ENCODE measurements around the gene PRDM16. TPM values are rescaled to one million over a fixed set of nuclear protein-coding genes. Genes with fewer than 3 reads are reported as not detected.

The PRDM16 gene
- total RNA-seq, 1 experiment from 2014 or later = 5.3 TPM

DNA sequence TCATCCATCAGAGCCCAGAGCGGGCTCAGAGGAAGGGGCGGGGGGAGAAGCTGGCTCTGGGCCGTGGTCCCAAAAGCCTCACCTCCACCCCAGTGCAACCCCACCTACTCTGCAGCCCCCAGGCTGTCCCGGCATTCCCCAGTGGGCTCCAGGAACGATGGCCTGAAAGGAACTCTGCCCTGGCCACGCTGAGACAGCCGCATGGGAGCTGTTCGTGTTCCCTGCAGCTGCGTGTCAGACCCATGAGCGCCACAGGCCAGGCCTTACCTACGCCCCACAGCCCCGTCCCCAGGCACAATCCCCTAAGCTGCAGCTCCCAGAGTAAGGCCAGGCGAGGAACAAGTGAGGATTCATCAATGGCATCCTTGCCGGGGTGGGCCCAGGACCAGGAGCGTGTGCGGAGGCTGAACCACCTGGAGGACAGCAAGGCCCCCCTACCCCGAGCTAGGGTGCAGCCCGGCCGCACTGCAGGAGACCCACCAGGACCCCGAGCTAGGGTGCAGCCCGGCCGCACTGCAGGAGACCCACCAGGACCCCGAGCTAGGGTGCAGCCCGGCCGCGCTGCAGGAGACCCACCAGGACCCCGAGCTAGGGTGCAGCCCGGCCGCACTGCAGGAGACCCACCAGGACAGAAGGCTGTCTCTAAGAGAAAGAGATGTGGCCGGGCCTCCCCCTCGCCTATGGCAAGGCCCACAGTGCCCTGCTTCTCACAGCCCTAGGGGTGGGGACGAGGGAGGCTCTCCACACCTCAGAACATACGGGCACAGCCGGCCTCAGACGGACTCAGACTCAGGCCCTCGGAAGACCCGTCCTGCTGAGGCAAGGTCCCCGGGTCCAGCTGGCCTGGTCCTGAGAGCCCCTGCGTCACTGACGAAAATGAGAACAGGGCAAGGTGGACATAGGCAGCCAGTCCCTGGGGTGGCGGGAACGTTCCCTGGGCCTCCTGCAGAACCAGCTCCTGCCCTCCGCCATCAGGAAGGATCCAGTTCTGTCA lies 359.0 kb downstream of the PRDM16 start:
- intact Hi-C loops (cut with micrococcal nuclease; ENCODE audit: unreplicated experiment) = no loop called here
- Mint-ChIP-seq H3K9me3 (ENCODE audit: unreplicated experiment) (no peaks in the 10 kb centered on the region), H3K36me3 (ENCODE audit: insufficient read depth, unreplicated experiment) (no peaks in the 10 kb centered on the region), H3K27me3 (ENCODE audit: insufficient read depth, unreplicated experiment) (no peaks in the 10 kb centered on the region), H3K4me1 (ENCODE audit: low read depth, unreplicated experiment) (no peaks in the 10 kb centered on the region), H3K27ac (ENCODE audit: unreplicated experiment) (no peak overlapping the region), H3K4me3 (ENCODE audit: unreplicated experiment) (no peak overlapping the region)
- no TSS peak for BruUV-seq (replicated peaks)
- no peak overlapping the region for H3K4me3 ChIP-seq (ENCODE audit: low read depth, low read length)
- H3K36me3 ChIP-seq (ENCODE audit: control insufficient read depth, insufficient read depth, low read length) = no peaks in the 10 kb centered on the region
- no peak for DNase-seq
- TF ChIP-seq, protein P1, sequence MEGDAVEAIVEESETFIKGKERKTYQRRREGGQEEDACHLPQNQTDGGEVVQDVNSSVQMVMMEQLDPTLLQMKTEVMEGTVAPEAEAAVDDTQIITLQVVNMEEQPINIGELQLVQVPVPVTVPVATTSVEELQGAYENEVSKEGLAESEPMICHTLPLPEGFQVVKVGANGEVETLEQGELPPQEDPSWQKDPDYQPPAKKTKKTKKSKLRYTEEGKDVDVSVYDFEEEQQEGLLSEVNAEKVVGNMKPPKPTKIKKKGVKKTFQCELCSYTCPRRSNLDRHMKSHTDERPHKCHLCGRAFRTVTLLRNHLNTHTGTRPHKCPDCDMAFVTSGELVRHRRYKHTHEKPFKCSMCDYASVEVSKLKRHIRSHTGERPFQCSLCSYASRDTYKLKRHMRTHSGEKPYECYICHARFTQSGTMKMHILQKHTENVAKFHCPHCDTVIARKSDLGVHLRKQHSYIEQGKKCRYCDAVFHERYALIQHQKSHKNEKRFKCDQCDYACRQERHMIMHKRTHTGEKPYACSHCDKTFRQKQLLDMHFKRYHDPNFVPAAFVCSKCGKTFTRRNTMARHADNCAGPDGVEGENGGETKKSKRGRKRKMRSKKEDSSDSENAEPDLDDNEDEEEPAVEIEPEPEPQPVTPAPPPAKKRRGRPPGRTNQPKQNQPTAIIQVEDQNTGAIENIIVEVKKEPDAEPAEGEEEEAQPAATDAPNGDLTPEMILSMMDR (IDR thresholded peaks at IDR 0.05; ENCODE audit: insufficient read depth in 1 of 2, low read depth in 1 of 2, low read length in 1 of 2, severe bottlenecking in 1 of 2, unreplicated experiment in 1 of 2) = no peak
- POLR2A ChIA-PET = no interaction called here
- H3K9me3 ChIP-seq = no peaks in the 10 kb centered on the region
- H3K4me1 ChIP-seq = no peaks in the 10 kb centered on the region
- no peaks in the 10 kb centered on the region for H3K27me3 ChIP-seq (replicated peaks; ENCODE audit: control insufficient read depth, insufficient read depth, low read length)
- CTCF ChIA-PET = interaction anchor here (0.9 kb wide), 1 partner anchor 25 kb away, joined by 3 read pairs; no protein-coding TSS in a partner anchor

DNA sequence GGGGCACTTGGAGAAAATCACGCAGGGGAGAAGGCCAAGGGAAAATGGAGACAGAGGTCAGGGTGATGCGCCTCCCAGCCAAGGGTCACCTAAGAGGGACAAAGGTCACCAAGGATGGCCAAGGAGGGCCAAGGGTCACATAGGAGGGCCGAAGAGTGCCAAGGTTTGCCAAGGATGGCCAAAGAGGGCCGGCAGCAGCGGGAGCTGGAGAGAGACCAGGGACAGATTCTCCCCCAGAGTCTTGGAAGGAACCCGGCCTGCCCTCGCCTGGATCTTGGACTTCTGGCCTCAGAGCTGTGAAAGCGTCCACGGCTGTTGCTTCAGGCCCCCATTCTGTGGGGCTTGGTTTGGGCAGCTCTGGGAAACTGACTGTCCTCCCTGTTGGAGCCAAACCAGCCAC lies 359.9 kb downstream of the PRDM16 start:
- CTCF ChIA-PET = no interaction called here

DNA sequence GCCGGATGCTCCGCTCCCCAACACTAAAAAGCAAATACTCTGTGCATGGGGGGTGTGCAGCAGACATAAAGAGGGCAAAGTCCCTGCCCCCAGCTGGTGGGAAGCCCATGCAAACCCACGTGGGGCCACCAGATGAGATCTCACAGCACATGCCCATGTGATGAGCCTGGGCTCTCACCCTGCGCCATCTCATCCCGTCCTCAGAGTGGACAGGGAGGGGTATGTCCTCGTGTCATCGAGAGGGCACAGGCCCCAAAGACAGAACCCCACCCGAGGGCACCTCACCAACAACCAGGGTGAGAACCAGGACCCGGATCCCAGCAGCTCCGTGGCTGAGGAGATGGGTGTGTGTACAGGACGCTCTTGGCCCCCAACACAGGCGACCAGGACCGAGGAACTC lies 360.3 kb downstream of the PRDM16 start:
- no TSS peak for BruUV-seq (replicated peaks)
- H3K36me3 ChIP-seq (ENCODE audit: control insufficient read depth, insufficient read depth, low read length) = no peaks in the 10 kb centered on the region
- Mint-ChIP-seq H3K9me3 (ENCODE audit: unreplicated experiment) (no peaks in the 10 kb centered on the region), H3K27ac (ENCODE audit: unreplicated experiment) (no peak overlapping the region), H3K36me3 (ENCODE audit: insufficient read depth, unreplicated experiment) (no peaks in the 10 kb centered on the region), H3K27me3 (ENCODE audit: insufficient read depth, unreplicated experiment) (no peaks in the 10 kb centered on the region), H3K4me3 (ENCODE audit: unreplicated experiment) (no peak overlapping the region), H3K4me1 (ENCODE audit: low read depth, unreplicated experiment) (no peaks in the 10 kb centered on the region)
- no peak for DNase-seq
- TF ChIP-seq, protein P1 (IDR thresholded peaks at IDR 0.05; ENCODE audit: insufficient read depth in 1 of 2, low read depth in 1 of 2, low read length in 1 of 2, severe bottlenecking in 1 of 2, unreplicated experiment in 1 of 2) = no peak
- ChIA-PET POLR2A (no interaction called here), CTCF (no interaction called here)
- no peaks in the 10 kb centered on the region for H3K9me3 ChIP-seq
- H3K4me1 ChIP-seq = no peaks in the 10 kb centered on the region
- H3K4me3 ChIP-seq (ENCODE audit: low read depth, low read length) = no peak overlapping the region
- no peaks in the 10 kb centered on the region for H3K27me3 ChIP-seq (replicated peaks; ENCODE audit: control insufficient read depth, insufficient read depth, low read length)
- intact Hi-C loops (cut with micrococcal nuclease; ENCODE audit: unreplicated experiment) = no loop called here

More for the DNA sequence above, 359.9 kb downstream of the PRDM16 start:
- no peaks in the 10 kb centered on the region for H3K36me3 Mint-ChIP-seq (ENCODE audit: insufficient read depth, unreplicated experiment)
- no peaks in the 10 kb centered on the region for H3K9me3 Mint-ChIP-seq (ENCODE audit: unreplicated experiment)
- Histone ChIP-seq H3K9me3 (no peaks in the 10 kb centered on the region), H3K27me3 (replicated peaks; ENCODE audit: control insufficient read depth, insufficient read depth, low read length) (no peaks in the 10 kb centered on the region), H3K4me1 (no peaks in the 10 kb centered on the region), H3K36me3 (ENCODE audit: control insufficient read depth, insufficient read depth, low read length) (no peaks in the 10 kb centered on the region), H3K4me3 (ENCODE audit: low read depth, low read length) (no peak overlapping the region)
- no peak overlapping the region for H3K27ac Mint-ChIP-seq (ENCODE audit: unreplicated experiment)
- no peaks in the 10 kb centered on the region for H3K27me3 Mint-ChIP-seq (ENCODE audit: insufficient read depth, unreplicated experiment)
- POLR2A ChIA-PET = no interaction called here
- TF ChIP-seq, protein P1 (IDR thresholded peaks at IDR 0.05; ENCODE audit: insufficient read depth in 1 of 2, low read depth in 1 of 2, low read length in 1 of 2, severe bottlenecking in 1 of 2, unreplicated experiment in 1 of 2) = no peak
- intact Hi-C loops (cut with micrococcal nuclease; ENCODE audit: unreplicated experiment) = no loop called here
- H3K4me3 Mint-ChIP-seq (ENCODE audit: unreplicated experiment) = no peak overlapping the region
- H3K4me1 Mint-ChIP-seq (ENCODE audit: low read depth, unreplicated experiment) = no peaks in the 10 kb centered on the region
- BruUV-seq (replicated peaks) = no TSS peak
- DNase-seq = no peak
